Liver (tissue), 3 donors: ENCODE data around the gene NXPH4.

Experiments used
- JUND ChIP-seq, 2 donors: IDR thresholded peaks; 2 replicates each; pipeline ENCODE4 v1.6.1; 2016; ENCODE audit warnings: antibody characterized with exemption in 2 of 2
- NR2F2 ChIP-seq: IDR thresholded peaks from 2 replicates; pipeline ENCODE4 v1.6.1; 2016; ENCODE audit warnings: antibody characterized with exemption
- TAF1 ChIP-seq: conservative IDR thresholded peaks from 2 replicates; pipeline ENCODE4 v1.6.1; 2016; ENCODE audit warnings: antibody characterized with exemption, mild to moderate bottlenecking
- TF ChIP-seq, protein P1 (sequence below): fragments of 150-350 bp; IDR thresholded peaks from 2 replicates; pipeline ENCODE4 v1.5.1; 2017; ENCODE audit warnings: improper control_type of control experiment, low read depth, low read length; ENCODE audit not compliant: missing input control
- TF ChIP-seq, protein P2 (sequence below): IDR thresholded peaks from 2 replicates; pipeline ENCODE4 v1.6.1; 2016; ENCODE audit warnings: antibody characterized with exemption, mild to moderate bottlenecking
- TF ChIP-seq, protein P3 (sequence below): IDR thresholded peaks from 2 replicates; pipeline ENCODE4 v1.6.1; 2016; ENCODE audit warnings: antibody characterized with exemption
- TF ChIP-seq, protein P4 (sequence below): IDR thresholded peaks from 2 replicates; pipeline ENCODE4 v1.6.1; 2016; ENCODE audit warnings: antibody characterized with exemption
- donor health status: healthy.
- donor health status: healthy.

DNA sequence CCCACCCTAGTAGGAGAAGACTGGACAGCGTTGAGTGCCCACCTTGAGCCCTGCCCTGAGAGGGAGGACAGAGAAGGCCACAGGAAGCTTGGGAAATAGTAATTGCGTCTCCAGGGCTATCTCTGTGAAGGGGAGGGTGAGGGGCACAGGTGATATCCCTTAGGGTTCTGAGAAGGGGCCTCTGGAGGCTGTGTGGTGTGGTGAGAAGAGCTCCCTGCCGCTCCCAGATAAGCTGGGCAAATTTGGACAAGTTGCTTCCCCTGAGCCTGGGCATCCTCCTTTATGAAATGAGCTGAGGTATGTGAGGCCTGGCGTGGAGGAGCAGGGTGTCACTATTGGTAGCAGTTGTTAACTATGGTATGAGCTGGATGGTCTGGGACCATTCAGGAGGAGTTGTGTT is 45.7 kb upstream of the NXPH4 start:
- TF ChIP-seq, protein P1, sequence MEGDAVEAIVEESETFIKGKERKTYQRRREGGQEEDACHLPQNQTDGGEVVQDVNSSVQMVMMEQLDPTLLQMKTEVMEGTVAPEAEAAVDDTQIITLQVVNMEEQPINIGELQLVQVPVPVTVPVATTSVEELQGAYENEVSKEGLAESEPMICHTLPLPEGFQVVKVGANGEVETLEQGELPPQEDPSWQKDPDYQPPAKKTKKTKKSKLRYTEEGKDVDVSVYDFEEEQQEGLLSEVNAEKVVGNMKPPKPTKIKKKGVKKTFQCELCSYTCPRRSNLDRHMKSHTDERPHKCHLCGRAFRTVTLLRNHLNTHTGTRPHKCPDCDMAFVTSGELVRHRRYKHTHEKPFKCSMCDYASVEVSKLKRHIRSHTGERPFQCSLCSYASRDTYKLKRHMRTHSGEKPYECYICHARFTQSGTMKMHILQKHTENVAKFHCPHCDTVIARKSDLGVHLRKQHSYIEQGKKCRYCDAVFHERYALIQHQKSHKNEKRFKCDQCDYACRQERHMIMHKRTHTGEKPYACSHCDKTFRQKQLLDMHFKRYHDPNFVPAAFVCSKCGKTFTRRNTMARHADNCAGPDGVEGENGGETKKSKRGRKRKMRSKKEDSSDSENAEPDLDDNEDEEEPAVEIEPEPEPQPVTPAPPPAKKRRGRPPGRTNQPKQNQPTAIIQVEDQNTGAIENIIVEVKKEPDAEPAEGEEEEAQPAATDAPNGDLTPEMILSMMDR: no peak
- TF ChIP-seq, protein P2, sequence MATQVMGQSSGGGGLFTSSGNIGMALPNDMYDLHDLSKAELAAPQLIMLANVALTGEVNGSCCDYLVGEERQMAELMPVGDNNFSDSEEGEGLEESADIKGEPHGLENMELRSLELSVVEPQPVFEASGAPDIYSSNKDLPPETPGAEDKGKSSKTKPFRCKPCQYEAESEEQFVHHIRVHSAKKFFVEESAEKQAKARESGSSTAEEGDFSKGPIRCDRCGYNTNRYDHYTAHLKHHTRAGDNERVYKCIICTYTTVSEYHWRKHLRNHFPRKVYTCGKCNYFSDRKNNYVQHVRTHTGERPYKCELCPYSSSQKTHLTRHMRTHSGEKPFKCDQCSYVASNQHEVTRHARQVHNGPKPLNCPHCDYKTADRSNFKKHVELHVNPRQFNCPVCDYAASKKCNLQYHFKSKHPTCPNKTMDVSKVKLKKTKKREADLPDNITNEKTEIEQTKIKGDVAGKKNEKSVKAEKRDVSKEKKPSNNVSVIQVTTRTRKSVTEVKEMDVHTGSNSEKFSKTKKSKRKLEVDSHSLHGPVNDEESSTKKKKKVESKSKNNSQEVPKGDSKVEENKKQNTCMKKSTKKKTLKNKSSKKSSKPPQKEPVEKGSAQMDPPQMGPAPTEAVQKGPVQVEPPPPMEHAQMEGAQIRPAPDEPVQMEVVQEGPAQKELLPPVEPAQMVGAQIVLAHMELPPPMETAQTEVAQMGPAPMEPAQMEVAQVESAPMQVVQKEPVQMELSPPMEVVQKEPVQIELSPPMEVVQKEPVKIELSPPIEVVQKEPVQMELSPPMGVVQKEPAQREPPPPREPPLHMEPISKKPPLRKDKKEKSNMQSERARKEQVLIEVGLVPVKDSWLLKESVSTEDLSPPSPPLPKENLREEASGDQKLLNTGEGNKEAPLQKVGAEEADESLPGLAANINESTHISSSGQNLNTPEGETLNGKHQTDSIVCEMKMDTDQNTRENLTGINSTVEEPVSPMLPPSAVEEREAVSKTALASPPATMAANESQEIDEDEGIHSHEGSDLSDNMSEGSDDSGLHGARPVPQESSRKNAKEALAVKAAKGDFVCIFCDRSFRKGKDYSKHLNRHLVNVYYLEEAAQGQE: no peak
- no peak for TF ChIP-seq JUND (IDR thresholded peaks at IDR 0.05)
- TF ChIP-seq, protein P3, sequence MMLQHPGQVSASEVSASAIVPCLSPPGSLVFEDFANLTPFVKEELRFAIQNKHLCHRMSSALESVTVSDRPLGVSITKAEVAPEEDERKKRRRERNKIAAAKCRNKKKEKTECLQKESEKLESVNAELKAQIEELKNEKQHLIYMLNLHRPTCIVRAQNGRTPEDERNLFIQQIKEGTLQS: no peak
- no peak for TF ChIP-seq NR2F2
- TF ChIP-seq, protein P4, sequence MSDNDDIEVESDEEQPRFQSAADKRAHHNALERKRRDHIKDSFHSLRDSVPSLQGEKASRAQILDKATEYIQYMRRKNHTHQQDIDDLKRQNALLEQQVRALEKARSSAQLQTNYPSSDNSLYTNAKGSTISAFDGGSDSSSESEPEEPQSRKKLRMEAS: no peak
- no peak for TF ChIP-seq TAF1
